WTC11 (cell line): ENCODE results near the gene HOXA7. TPM values are rescaled to one million over a fixed set of nuclear protein-coding genes. Genes with fewer than 3 reads are reported as not detected.

Experiments
- ATAC-seq: fragments of 200-7000 bp; cut with Tn5 transposase; 2 replicates; pipeline ENCODE4 v1.10.0; 2021; ENCODE audit warnings: mild to moderate bottlenecking, moderate library complexity
- CTCF ChIA-PET: fragments of 300-600 bp; sonication (Branson Sonifier 250); formaldehyde crosslinking; loops from one replicate; lab custom pipeline; 2021; ENCODE audit warnings: antibody characterized with exemption; lab: Charles Lee
- POLR2A ChIA-PET: fragments of 350-600 bp; sonication (Branson Sonifier 250); formaldehyde crosslinking; loops from one replicate; lab custom pipeline; 2021; ENCODE audit warnings: antibody characterized with exemption; lab: Charles Lee
- DNase-seq: peaks from one replicate; pipeline ENCODE4 v3.0.0; 2021; ENCODE audit warnings: low spot score
- H3K27ac Mint-ChIP-seq: 2 replicates; pipeline ENCODE4 v1.8.0; 2021; ENCODE audit warnings: mixed read lengths
- H3K27me3 Mint-ChIP-seq: 2 replicates; pipeline ENCODE4 v1.8.0; 2021; ENCODE audit warnings: low read depth, mild to moderate bottlenecking, moderate library complexity, mixed read lengths
- H3K36me3 Mint-ChIP-seq: 2 replicates; pipeline ENCODE4 v1.8.0; 2021; ENCODE audit warnings: mixed read lengths
- H3K4me1 Mint-ChIP-seq: 2 replicates; pipeline ENCODE4 v1.8.0; 2022; ENCODE audit warnings: mixed read lengths
- H3K4me3 Mint-ChIP-seq: 2 replicates; pipeline ENCODE4 v1.8.0; 2021; ENCODE audit warnings: mild to moderate bottlenecking, moderate library complexity, mixed read lengths
- H3K9me3 Mint-ChIP-seq: 2 replicates; pipeline ENCODE4 v1.8.0; 2021; ENCODE audit warnings: mixed read lengths
- E2F4 ChIP-seq: sonication (generic); formaldehyde crosslinking; IDR thresholded peaks from 2 replicates; pipeline ENCODE4 v1.8.1; 2022; ENCODE audit warnings: low read depth, mild to moderate bottlenecking, moderate library complexity, missing genetic modification reagents, borderline replicate concordance
- ESRRA ChIP-seq: sonication (generic); formaldehyde crosslinking; IDR thresholded peaks from 2 replicates; pipeline ENCODE4 v1.8.1; 2022; ENCODE audit warnings: mild to moderate bottlenecking, missing genetic modification reagents, borderline replicate concordance
- FOXK1 ChIP-seq: sonication (generic); formaldehyde crosslinking; IDR thresholded peaks from 2 replicates; pipeline ENCODE4 v1.8.0; 2022; ENCODE audit warnings: mild to moderate bottlenecking, moderate library complexity, missing genetic modification reagents
- FOXP1 ChIP-seq: sonication (generic); formaldehyde crosslinking; IDR thresholded peaks from 2 replicates; pipeline ENCODE4 v1.8.0; 2022; ENCODE audit warnings: missing genetic modification reagents, mild to moderate bottlenecking, moderate library complexity, borderline replicate concordance
- GTF2I ChIP-seq: fragments of 250-450 bp; sonication (Bioruptor Pico); conservative IDR thresholded peaks from 2 replicates; pipeline ENCODE4 v1.4.0; 2021; ENCODE audit warnings: mild to moderate bottlenecking
- KAT7 ChIP-seq: sonication (generic); formaldehyde crosslinking; IDR thresholded peaks from 2 replicates; pipeline ENCODE4 v1.8.1; 2023; ENCODE audit warnings: missing genetic modification reagents, mild to moderate bottlenecking, borderline replicate concordance
- MYBL2 ChIP-seq: sonication (generic); formaldehyde crosslinking; IDR thresholded peaks from 2 replicates; pipeline ENCODE4 v1.8.1; 2023; ENCODE audit warnings: mild to moderate bottlenecking, moderate library complexity, missing genetic modification reagents
- NFE2L1 ChIP-seq: sonication (generic); formaldehyde crosslinking; IDR thresholded peaks from 2 replicates; pipeline ENCODE4 v1.8.1; 2023; ENCODE audit warnings: missing genetic modification reagents
- OVOL2 ChIP-seq: fragments of 250-450 bp; sonication (Bioruptor Pico); IDR thresholded peaks from 2 replicates; pipeline ENCODE4 v1.9.0; 2021; ENCODE audit warnings: mild to moderate bottlenecking, borderline replicate concordance
- PRDM15 ChIP-seq: sonication (generic); formaldehyde crosslinking; IDR thresholded peaks from 2 replicates; pipeline ENCODE4 v1.8.0; 2022; ENCODE audit warnings: missing genetic modification reagents
- SP1 ChIP-seq: sonication (generic); formaldehyde crosslinking; conservative IDR thresholded peaks from 2 replicates; pipeline ENCODE4 v1.8.1; 2022; ENCODE audit warnings: missing genetic modification reagents
- TEAD1 ChIP-seq: sonication (generic); formaldehyde crosslinking; IDR thresholded peaks from 2 replicates; pipeline ENCODE4 v1.8.0; 2022; ENCODE audit warnings: mild to moderate bottlenecking, missing genetic modification reagents
- TEAD4 ChIP-seq: sonication (generic); formaldehyde crosslinking; IDR thresholded peaks from 2 replicates; pipeline ENCODE4 v1.8.0; 2022; ENCODE audit warnings: mild to moderate bottlenecking, missing genetic modification reagents
- ZNF671 ChIP-seq: fragments of 250-450 bp; sonication (Bioruptor Pico); IDR thresholded peaks from 2 replicates; pipeline ENCODE4 v1.8.0; 2021; ENCODE audit warnings: mild to moderate bottlenecking
- total RNA-seq: library from RNA; stranded (reverse); gene quantifications from 3 replicates; pipeline ENCODE4 v1.2.3, GENCODE V29; 2021
- TF ChIP-seq, protein P1 (sequence below): sonication (generic); formaldehyde crosslinking; IDR thresholded peaks from 2 replicates; pipeline ENCODE4 v1.8.1; 2023; ENCODE audit warnings: mild to moderate bottlenecking, missing genetic modification reagents, borderline replicate concordance
- TF ChIP-seq, protein P2 (sequence below): sonication (generic); formaldehyde crosslinking; IDR thresholded peaks from 2 replicates; pipeline ENCODE4 v1.8.0; 2022; ENCODE audit warnings: mild to moderate bottlenecking, missing genetic modification reagents
- TF ChIP-seq, protein P3 (sequence below): fragments of 250-450 bp; sonication (Bioruptor Pico); IDR thresholded peaks from 2 replicates; pipeline ENCODE4 v1.9.0; 2021; ENCODE audit warnings: mild to moderate bottlenecking

The HOXA7 gene
- total RNA-seq, 1 experiment from 2014 or later: not detected

- TF ChIP-seq ZNF671 (CRISPR knock-in tag) (no peak), NFE2L1 (CRISPR knock-in tag) (no peak)
- TF ChIP-seq, all 79 proteins: peak for 0
Measured at GRCh38 chr7:27192546-27193334, 36.3 kb upstream of the HOXA7 start (continued).

DNA sequence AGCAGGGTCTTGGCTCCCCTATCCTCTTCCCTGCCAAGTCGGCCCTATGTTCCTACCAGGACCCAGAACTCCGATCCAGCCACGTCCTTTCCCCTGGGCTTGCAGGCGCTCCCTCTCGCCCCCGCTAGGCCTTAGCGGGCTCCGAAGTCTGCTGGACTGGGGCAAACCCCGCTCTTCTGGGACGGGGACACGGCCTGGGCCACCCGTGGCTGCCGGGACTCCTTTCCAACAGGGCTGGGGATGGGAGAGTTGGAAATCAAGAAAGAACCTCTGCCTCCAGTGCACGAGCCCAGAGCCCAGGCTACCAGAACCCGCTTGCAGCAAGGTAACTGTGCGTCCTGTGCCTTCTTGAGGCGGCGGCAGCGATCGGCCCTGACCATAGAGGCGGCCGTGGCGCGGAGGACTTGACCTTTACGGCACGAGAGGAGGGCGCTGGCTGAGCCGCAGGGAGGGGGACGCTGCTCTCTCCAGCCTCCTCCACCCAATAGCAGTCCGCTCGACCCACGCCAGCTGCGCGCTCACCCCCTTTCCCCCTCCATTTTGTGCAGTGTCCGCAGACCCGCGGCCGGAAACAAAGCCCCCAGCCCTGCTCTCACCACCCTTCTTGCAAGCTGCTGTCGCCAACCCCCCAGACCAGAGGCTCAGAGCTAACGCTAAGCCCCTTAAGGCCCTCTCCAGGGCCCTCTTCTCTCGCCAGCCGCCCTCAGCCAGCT, 35.5 kb upstream of the HOXA7 start:
- Mint-ChIP-seq H3K4me1 (peaks cover 31% of the 10 kb centered on the region), H3K36me3 (no peaks in the 10 kb centered on the region), H3K27ac (no peak overlapping the region), H3K27me3 (peaks cover 100% of the 10 kb centered on the region), H3K9me3 (no peaks in the 10 kb centered on the region), H3K4me3 (peak overlapping the region; percentile 39; the same call in 1 of the 2 replicates)
- POLR2A ChIA-PET: no interaction called here
- CTCF ChIA-PET: interaction anchor here (0.7 to 5.5 kb wide), 2 partner anchors 12 to 50 kb away, joined by 3 to 34 read pairs; partner anchors contain the start of gene EVX1
- ATAC-seq (peak; percentile 30), DNase-seq (peak; percentile 55)
- TF ChIP-seq GTF2I (CRISPR knock-in tag) (no peak), E2F4 (CRISPR knock-in tag) (no peak), TEAD1 (CRISPR knock-in tag) (no peak), ZNF671 (CRISPR knock-in tag) (no peak), OVOL2 (CRISPR knock-in tag) (no peak), FOXP1 (CRISPR knock-in tag) (0 out of 2 replicates have a peak, but pooled peaks have one; percentile 11), KAT7 (CRISPR knock-in tag) (no peak), ESRRA (CRISPR knock-in tag) (no peak), PRDM15 (peak; percentile 62; the same call in 1 of the 2 replicates)

GRCh38 chr7:27191161-27191731, 34.8 kb upstream of the HOXA7 start:
- H3K36me3 Mint-ChIP-seq: no peaks in the 10 kb centered on the region
- H3K27me3 Mint-ChIP-seq: peaks cover 100% of the 10 kb centered on the region
- peaks cover 34% of the 10 kb centered on the region for H3K4me1 Mint-ChIP-seq
- no peak for DNase-seq
- no peak overlapping the region for H3K4me3 Mint-ChIP-seq
- no peak; the same call in 1 of the 2 replicates for ATAC-seq
- POLR2A ChIA-PET: no interaction called here
- H3K27ac Mint-ChIP-seq: no peak overlapping the region
- CTCF ChIA-PET: interaction anchor here (5.5 kb wide), 1 partner anchor 12 kb away, joined by 34 read pairs; no protein-coding TSS in a partner anchor
- H3K9me3 Mint-ChIP-seq: no peaks in the 10 kb centered on the region
- TF ChIP-seq, protein P1, sequence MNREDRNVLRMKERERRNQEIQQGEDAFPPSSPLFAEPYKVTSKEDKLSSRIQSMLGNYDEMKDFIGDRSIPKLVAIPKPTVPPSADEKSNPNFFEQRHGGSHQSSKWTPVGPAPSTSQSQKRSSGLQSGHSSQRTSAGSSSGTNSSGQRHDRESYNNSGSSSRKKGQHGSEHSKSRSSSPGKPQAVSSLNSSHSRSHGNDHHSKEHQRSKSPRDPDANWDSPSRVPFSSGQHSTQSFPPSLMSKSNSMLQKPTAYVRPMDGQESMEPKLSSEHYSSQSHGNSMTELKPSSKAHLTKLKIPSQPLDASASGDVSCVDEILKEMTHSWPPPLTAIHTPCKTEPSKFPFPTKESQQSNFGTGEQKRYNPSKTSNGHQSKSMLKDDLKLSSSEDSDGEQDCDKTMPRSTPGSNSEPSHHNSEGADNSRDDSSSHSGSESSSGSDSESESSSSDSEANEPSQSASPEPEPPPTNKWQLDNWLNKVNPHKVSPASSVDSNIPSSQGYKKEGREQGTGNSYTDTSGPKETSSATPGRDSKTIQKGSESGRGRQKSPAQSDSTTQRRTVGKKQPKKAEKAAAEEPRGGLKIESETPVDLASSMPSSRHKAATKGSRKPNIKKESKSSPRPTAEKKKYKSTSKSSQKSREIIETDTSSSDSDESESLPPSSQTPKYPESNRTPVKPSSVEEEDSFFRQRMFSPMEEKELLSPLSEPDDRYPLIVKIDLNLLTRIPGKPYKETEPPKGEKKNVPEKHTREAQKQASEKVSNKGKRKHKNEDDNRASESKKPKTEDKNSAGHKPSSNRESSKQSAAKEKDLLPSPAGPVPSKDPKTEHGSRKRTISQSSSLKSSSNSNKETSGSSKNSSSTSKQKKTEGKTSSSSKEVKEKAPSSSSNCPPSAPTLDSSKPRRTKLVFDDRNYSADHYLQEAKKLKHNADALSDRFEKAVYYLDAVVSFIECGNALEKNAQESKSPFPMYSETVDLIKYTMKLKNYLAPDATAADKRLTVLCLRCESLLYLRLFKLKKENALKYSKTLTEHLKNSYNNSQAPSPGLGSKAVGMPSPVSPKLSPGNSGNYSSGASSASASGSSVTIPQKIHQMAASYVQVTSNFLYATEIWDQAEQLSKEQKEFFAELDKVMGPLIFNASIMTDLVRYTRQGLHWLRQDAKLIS: no peak
- TF ChIP-seq, protein P2, sequence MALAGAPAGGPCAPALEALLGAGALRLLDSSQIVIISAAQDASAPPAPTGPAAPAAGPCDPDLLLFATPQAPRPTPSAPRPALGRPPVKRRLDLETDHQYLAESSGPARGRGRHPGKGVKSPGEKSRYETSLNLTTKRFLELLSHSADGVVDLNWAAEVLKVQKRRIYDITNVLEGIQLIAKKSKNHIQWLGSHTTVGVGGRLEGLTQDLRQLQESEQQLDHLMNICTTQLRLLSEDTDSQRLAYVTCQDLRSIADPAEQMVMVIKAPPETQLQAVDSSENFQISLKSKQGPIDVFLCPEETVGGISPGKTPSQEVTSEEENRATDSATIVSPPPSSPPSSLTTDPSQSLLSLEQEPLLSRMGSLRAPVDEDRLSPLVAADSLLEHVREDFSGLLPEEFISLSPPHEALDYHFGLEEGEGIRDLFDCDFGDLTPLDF: no peak
- TF ChIP-seq TEAD4 (no peak), SP1 (CRISPR knock-in tag) (no peak), FOXK1 (no peak), MYBL2 (CRISPR knock-in tag) (no peak)
- TF ChIP-seq, protein P3, sequence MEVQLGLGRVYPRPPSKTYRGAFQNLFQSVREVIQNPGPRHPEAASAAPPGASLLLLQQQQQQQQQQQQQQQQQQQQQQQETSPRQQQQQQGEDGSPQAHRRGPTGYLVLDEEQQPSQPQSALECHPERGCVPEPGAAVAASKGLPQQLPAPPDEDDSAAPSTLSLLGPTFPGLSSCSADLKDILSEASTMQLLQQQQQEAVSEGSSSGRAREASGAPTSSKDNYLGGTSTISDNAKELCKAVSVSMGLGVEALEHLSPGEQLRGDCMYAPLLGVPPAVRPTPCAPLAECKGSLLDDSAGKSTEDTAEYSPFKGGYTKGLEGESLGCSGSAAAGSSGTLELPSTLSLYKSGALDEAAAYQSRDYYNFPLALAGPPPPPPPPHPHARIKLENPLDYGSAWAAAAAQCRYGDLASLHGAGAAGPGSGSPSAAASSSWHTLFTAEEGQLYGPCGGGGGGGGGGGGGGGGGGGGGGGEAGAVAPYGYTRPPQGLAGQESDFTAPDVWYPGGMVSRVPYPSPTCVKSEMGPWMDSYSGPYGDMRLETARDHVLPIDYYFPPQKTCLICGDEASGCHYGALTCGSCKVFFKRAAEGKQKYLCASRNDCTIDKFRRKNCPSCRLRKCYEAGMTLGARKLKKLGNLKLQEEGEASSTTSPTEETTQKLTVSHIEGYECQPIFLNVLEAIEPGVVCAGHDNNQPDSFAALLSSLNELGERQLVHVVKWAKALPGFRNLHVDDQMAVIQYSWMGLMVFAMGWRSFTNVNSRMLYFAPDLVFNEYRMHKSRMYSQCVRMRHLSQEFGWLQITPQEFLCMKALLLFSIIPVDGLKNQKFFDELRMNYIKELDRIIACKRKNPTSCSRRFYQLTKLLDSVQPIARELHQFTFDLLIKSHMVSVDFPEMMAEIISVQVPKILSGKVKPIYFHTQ (CRISPR knock-in tag): no peak
